Measurements from ENCODE around the gene FREM2.

Gene FREM2

DNA sequence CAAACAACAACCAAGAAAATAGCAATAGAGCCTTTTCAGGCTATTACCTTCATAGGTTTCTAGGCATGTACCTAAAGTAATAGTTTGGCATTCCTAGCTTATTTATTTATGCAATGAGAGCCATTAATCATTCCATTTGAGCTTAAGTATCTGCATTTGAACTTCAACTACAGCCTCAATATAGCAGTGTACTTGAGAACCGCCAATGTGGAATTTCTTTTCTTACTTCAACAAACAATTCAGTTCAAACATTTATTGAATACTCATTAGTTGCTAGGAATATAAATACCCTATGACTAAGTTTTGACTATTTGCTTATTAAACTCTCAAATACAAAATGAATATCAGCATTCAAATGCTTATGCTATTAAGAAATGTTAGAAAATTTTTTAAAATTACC, 38.0 kb upstream of the FREM2 start:
- WGBS (ENCODE audit: extremely low coverage, insufficient coverage, insufficient read length) = no CpG with 5 or more reads among the region's 1 CpG
- no peak overlapping the region for H4K12ac ChIP-seq (ENCODE audit: low read depth, low read length)

DNA sequence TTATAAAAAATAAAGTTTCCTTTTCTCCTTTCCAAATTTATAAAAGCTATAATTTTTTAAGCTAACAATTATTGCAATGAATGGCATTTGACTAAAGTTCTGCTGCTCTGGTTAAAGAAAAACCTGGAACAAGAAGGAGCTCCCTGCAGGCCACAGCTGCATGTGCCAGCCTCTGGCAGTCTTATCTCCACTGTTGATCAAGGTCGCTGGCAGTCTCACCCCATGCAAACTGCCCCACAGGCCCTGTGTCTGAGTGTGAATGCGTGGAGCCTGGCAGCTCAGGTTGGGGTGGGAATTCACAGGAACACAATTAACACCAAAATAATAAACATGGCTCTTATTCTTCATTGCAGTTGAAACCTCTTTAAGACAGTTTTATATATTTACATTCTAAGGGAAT, 30.2 kb upstream of the FREM2 start:
- no peaks in the 10 kb centered on the region for H3K27me3 ChIP-seq (ENCODE audit: insufficient read depth, low read length)
- H3K4ac ChIP-seq (ENCODE audit: low read depth, low read length) = no peak overlapping the region
- H3K79me2 ChIP-seq (ENCODE audit: control insufficient read depth, insufficient read depth, low read length, poor library complexity) = no peaks in the 10 kb centered on the region
- no peak overlapping the region for H3K4me2 ChIP-seq (ENCODE audit: low read length)
- no peak overlapping the region for H3K4me3 ChIP-seq (ENCODE audit: low read depth, low read length)
- H3K9me3 ChIP-seq (ENCODE audit: insufficient read depth, low read depth, low read length) = no peaks in the 10 kb centered on the region
- no peak overlapping the region for H2BK12ac ChIP-seq (ENCODE audit: low read length)
- H4K91ac ChIP-seq (ENCODE audit: low read depth, low read length) = no peak overlapping the region
- H3K14ac ChIP-seq (ENCODE audit: low read length) = no peak overlapping the region
- no peak overlapping the region for H2BK5ac ChIP-seq (ENCODE audit: low read depth, low read length, poor library complexity)
- no peak overlapping the region for H3K27ac ChIP-seq (ENCODE audit: low read depth, low read length)
- H3K79me1 ChIP-seq (ENCODE audit: low read length) = no peaks in the 10 kb centered on the region
- H2AK5ac ChIP-seq (ENCODE audit: low read length) = no peak overlapping the region
- H3K9ac ChIP-seq (ENCODE audit: low read length) = no peak overlapping the region
- H4K8ac ChIP-seq (ENCODE audit: low read depth, low read length) = no peak overlapping the region
- no peak overlapping the region for H3K18ac ChIP-seq (ENCODE audit: low read length)
- no CpG with 5 or more reads among the region's 2 CpGs for WGBS (ENCODE audit: extremely low coverage, insufficient coverage, insufficient read length)
- H2AFZ ChIP-seq (ENCODE audit: insufficient read depth, low read length, poor library complexity) = no peak overlapping the region
- no peaks in the 10 kb centered on the region for H3K4me1 ChIP-seq (ENCODE audit: control insufficient read depth in 1 of 2, insufficient read depth in 2 of 2, low read length in 2 of 2)
- H4K12ac ChIP-seq (ENCODE audit: low read depth, low read length) = no peak overlapping the region
- H3K23ac ChIP-seq (ENCODE audit: low read length) = no peak overlapping the region
- DNase-seq = no peak
- H2BK120ac ChIP-seq (ENCODE audit: insufficient read depth, low read length, poor library complexity) = no peak overlapping the region
- H3K36me3 ChIP-seq (ENCODE audit: control insufficient read depth in 1 of 2, insufficient read depth in 2 of 2, low read length in 2 of 2) = no peaks in the 10 kb centered on the region

More for the DNA sequence above, 38.0 kb upstream of the FREM2 start:
- Histone ChIP-seq H3K79me1 (ENCODE audit: low read length) (no peaks in the 10 kb centered on the region), H3K14ac (ENCODE audit: low read length) (no peak overlapping the region), H2AK5ac (ENCODE audit: low read length) (no peak overlapping the region), H3K79me2 (ENCODE audit: control insufficient read depth, insufficient read depth, low read length, poor library complexity) (no peaks in the 10 kb centered on the region), H2AFZ (ENCODE audit: insufficient read depth, low read length, poor library complexity) (no peak overlapping the region), H3K4ac (ENCODE audit: low read depth, low read length) (no peak overlapping the region), H4K91ac (ENCODE audit: low read depth, low read length) (no peak overlapping the region), H3K9ac (ENCODE audit: low read length) (no peak overlapping the region), H2BK5ac (ENCODE audit: low read depth, low read length, poor library complexity) (no peak overlapping the region), H3K27ac (ENCODE audit: low read depth, low read length) (no peak overlapping the region), H4K8ac (ENCODE audit: low read depth, low read length) (no peak overlapping the region), H3K4me2 (ENCODE audit: low read length) (no peak overlapping the region), H2BK12ac (ENCODE audit: low read length) (no peak overlapping the region), H3K36me3 (ENCODE audit: control insufficient read depth in 1 of 2, insufficient read depth in 2 of 2, low read length in 2 of 2) (no peaks in the 10 kb centered on the region), H3K18ac (ENCODE audit: low read length) (no peak overlapping the region), H2BK120ac (ENCODE audit: insufficient read depth, low read length, poor library complexity) (no peak overlapping the region), H3K27me3 (ENCODE audit: insufficient read depth, low read length) (no peaks in the 10 kb centered on the region), H3K4me1 (ENCODE audit: control insufficient read depth in 1 of 2, insufficient read depth in 2 of 2, low read length in 2 of 2) (no peaks in the 10 kb centered on the region), H3K23ac (ENCODE audit: low read length) (no peak overlapping the region), H3K9me3 (ENCODE audit: insufficient read depth, low read depth, low read length) (no peaks in the 10 kb centered on the region), H3K4me3 (ENCODE audit: low read depth, low read length) (no peak overlapping the region)
- DNase-seq = no peak

GRCh38 chr13:38657191-38657590, 29.7 kb upstream of the FREM2 start:
- no peak overlapping the region for H2AK5ac ChIP-seq (ENCODE audit: low read length)
- no peaks in the 10 kb centered on the region for H3K9me3 ChIP-seq (ENCODE audit: insufficient read depth, low read depth, low read length)
- no peak overlapping the region for H3K23ac ChIP-seq (ENCODE audit: low read length)
- H3K36me3 ChIP-seq (ENCODE audit: control insufficient read depth in 1 of 2, insufficient read depth in 2 of 2, low read length in 2 of 2) = no peaks in the 10 kb centered on the region
- no peak overlapping the region for H3K27ac ChIP-seq (ENCODE audit: low read depth, low read length)
- H3K4ac ChIP-seq (ENCODE audit: low read depth, low read length) = no peak overlapping the region
- H3K18ac ChIP-seq (ENCODE audit: low read length) = no peak overlapping the region
- no peak overlapping the region for H3K9ac ChIP-seq (ENCODE audit: low read length)
- no peaks in the 10 kb centered on the region for H3K4me1 ChIP-seq (ENCODE audit: control insufficient read depth in 1 of 2, insufficient read depth in 2 of 2, low read length in 2 of 2)
- DNase-seq = no peak
- no peak overlapping the region for H4K8ac ChIP-seq (ENCODE audit: low read depth, low read length)
- WGBS (ENCODE audit: extremely low coverage, insufficient coverage, insufficient read length) = no CpG with 5 or more reads among the region's 1 CpG
- H4K91ac ChIP-seq (ENCODE audit: low read depth, low read length) = no peak overlapping the region
- no peaks in the 10 kb centered on the region for H3K79me2 ChIP-seq (ENCODE audit: control insufficient read depth, insufficient read depth, low read length, poor library complexity)
- H4K12ac ChIP-seq (ENCODE audit: low read depth, low read length) = no peak overlapping the region
- H2BK12ac ChIP-seq (ENCODE audit: low read length) = no peak overlapping the region
- H2AFZ ChIP-seq (ENCODE audit: insufficient read depth, low read length, poor library complexity) = no peak overlapping the region
- H3K4me2 ChIP-seq (ENCODE audit: low read length) = no peak overlapping the region
- H2BK5ac ChIP-seq (ENCODE audit: low read depth, low read length, poor library complexity) = no peak overlapping the region
- no peaks in the 10 kb centered on the region for H3K79me1 ChIP-seq (ENCODE audit: low read length)
- H2BK120ac ChIP-seq (ENCODE audit: insufficient read depth, low read length, poor library complexity) = no peak overlapping the region
- H3K4me3 ChIP-seq (ENCODE audit: low read depth, low read length) = no peak overlapping the region
- H3K14ac ChIP-seq (ENCODE audit: low read length) = no peak overlapping the region
- no peaks in the 10 kb centered on the region for H3K27me3 ChIP-seq (ENCODE audit: insufficient read depth, low read length)

- H3K4me2 ChIP-seq (ENCODE audit: low read length) = no peak overlapping the region
- H3K4me1 ChIP-seq (ENCODE audit: control insufficient read depth in 1 of 2, insufficient read depth in 2 of 2, low read length in 2 of 2) = no peaks in the 10 kb centered on the region
- WGBS (ENCODE audit: extremely low coverage, insufficient coverage, insufficient read length) = no CpG with 5 or more reads among the region's 1 CpG
- no peak overlapping the region for H3K27ac ChIP-seq (ENCODE audit: low read depth, low read length)
- no peak overlapping the region for H2BK12ac ChIP-seq (ENCODE audit: low read length)
- H3K9ac ChIP-seq (ENCODE audit: low read length) = no peak overlapping the region
- no peak overlapping the region for H3K4ac ChIP-seq (ENCODE audit: low read depth, low read length)
- no peak overlapping the region for H4K12ac ChIP-seq (ENCODE audit: low read depth, low read length)
- no peak overlapping the region for H2AK5ac ChIP-seq (ENCODE audit: low read length)
- H3K27me3 ChIP-seq (ENCODE audit: insufficient read depth, low read length) = no peaks in the 10 kb centered on the region
- H3K14ac ChIP-seq (ENCODE audit: low read length) = no peak overlapping the region
- no peaks in the 10 kb centered on the region for H3K79me2 ChIP-seq (ENCODE audit: control insufficient read depth, insufficient read depth, low read length, poor library complexity)
- H3K36me3 ChIP-seq (ENCODE audit: control insufficient read depth in 1 of 2, insufficient read depth in 2 of 2, low read length in 2 of 2) = no peaks in the 10 kb centered on the region
- H4K91ac ChIP-seq (ENCODE audit: low read depth, low read length) = no peak overlapping the region
- H2BK5ac ChIP-seq (ENCODE audit: low read depth, low read length, poor library complexity) = no peak overlapping the region
- no peak overlapping the region for H3K18ac ChIP-seq (ENCODE audit: low read length)
- no peak overlapping the region for H3K4me3 ChIP-seq (ENCODE audit: low read depth, low read length)
- no peak overlapping the region for H4K8ac ChIP-seq (ENCODE audit: low read depth, low read length)
- no peaks in the 10 kb centered on the region for H3K79me1 ChIP-seq (ENCODE audit: low read length)
- H2AFZ ChIP-seq (ENCODE audit: insufficient read depth, low read length, poor library complexity) = no peak overlapping the region
- no peaks in the 10 kb centered on the region for H3K9me3 ChIP-seq (ENCODE audit: insufficient read depth, low read depth, low read length)
- no peak overlapping the region for H3K23ac ChIP-seq (ENCODE audit: low read length)
- H2BK120ac ChIP-seq (ENCODE audit: insufficient read depth, low read length, poor library complexity) = no peak overlapping the region
- DNase-seq = no peak
Observed at GRCh38 chr13:38658906-38659305, 28.0 kb upstream of the FREM2 start.

All from trophoblast cell (in vitro differentiated cells and primary cell).